GM12878 (cell line): ENCODE measurements around the gene ZBTB42. TPM values are rescaled to one million over a fixed set of nuclear protein-coding genes. Genes with fewer than 3 reads are reported as not detected.

Experiments
- ATAC-seq: fragments of 200-7000 bp; cut with Tn5 transposase; 3 replicates; pipeline ENCODE4 v1.9.1; 2020; ENCODE audit warnings: mild to moderate bottlenecking, moderate library complexity
- BruUV-seq: library from RNA; stranded (reverse); fragments of 400-500 nt; replicated peaks from 2 replicates; lab custom pipeline; 2021; lab: Mats Ljungman, UMichigan
- CTCF ChIA-PET: fragments of 300-600 bp; sonication (Branson Sonifier 250); formaldehyde crosslinking; extraction: SDS; loops from one replicate; lab custom pipeline; 2021; ENCODE audit warnings: inconsistent platforms; lab: Yijun Ruan, JAX
- POLR2A ChIA-PET: fragments of 350-600 bp; formaldehyde crosslinking; extraction: SDS; loops from one replicate; lab custom pipeline; 2021; ENCODE audit warnings: inconsistent platforms; lab: Charles Lee
- RAD21 ChIA-PET: fragments of 300-600 bp; sonication (Branson Sonifier 250); formaldehyde crosslinking; loops from one replicate; lab custom pipeline; 2023; ENCODE audit warnings: antibody characterized with exemption; ENCODE audit not compliant: unreplicated experiment; lab: Charles Lee
- SMC1A ChIA-PET: fragments of 300-600 bp; sonication (Branson Sonifier 250); formaldehyde crosslinking; loops from one replicate; lab custom pipeline; 2023; ENCODE audit not compliant: unreplicated experiment, uncharacterized antibody; lab: Charles Lee
- DNase-seq: peaks from one replicate; pipeline ENCODE4 v3.0.0-alpha.2; 2011; ENCODE audit warnings: low read depth, low spot score
- FAIRE-seq: peaks from 3 replicates; lab custom pipeline; 2011; peaks lifted over from hg19 to GRCh38; lab: Jason Lieb, UNC
- H2AFZ ChIP-seq: 2 replicates; pipeline ENCODE4 v1.6.0; 2011; ENCODE audit warnings: low read depth, low read length, control low read depth; ENCODE audit not compliant: control insufficient read depth
- H3K27ac ChIP-seq: 2 replicates; pipeline ENCODE4 v1.5.1; 2011; ENCODE audit warnings: control low read depth; ENCODE audit not compliant: control insufficient read depth, insufficient read depth
- H3K27me3 ChIP-seq, 2 experiments: replicated peaks in 1 of 2; 2 replicates each; pipeline versions ENCODE4 v1.6.0 to v1.6.1; 2011; ENCODE audit warnings: low read length in 1 of 2; ENCODE audit not compliant: control insufficient read depth in 2 of 2, insufficient read depth in 2 of 2
- H3K36me3 ChIP-seq, 2 experiments: 2 replicates each; pipeline ENCODE4 v1.5.1; 2011; ENCODE audit warnings: low read length in 1 of 2; ENCODE audit not compliant: control insufficient read depth in 2 of 2, insufficient read depth in 2 of 2
- H3K4me1 ChIP-seq: 2 replicates; pipeline ENCODE4 v1.6.1; 2011; ENCODE audit warnings: mild to moderate bottlenecking, low read length, moderate library complexity, mixed read lengths; ENCODE audit not compliant: control insufficient read depth, insufficient read depth
- H3K4me2 ChIP-seq: 2 replicates; pipeline ENCODE4 v1.6.0; 2011; ENCODE audit warnings: control low read depth; ENCODE audit not compliant: control insufficient read depth, insufficient read depth
- H3K4me3 ChIP-seq: fragments of 200-600 bp; sonication (generic); 2 replicates; pipeline ENCODE4 v1.5.1; 2016
- H3K79me2 ChIP-seq: 2 replicates; pipeline ENCODE4 v1.6.0; 2011; ENCODE audit warnings: low read length; ENCODE audit not compliant: control insufficient read depth, insufficient read depth
- H3K9ac ChIP-seq: 2 replicates; pipeline ENCODE4 v1.8.0; 2011; ENCODE audit warnings: low read length, control low read depth, mixed read lengths; ENCODE audit not compliant: control insufficient read depth, insufficient read depth
- H3K9me3 ChIP-seq: replicated peaks from 3 replicates; pipeline ENCODE4 v1.5.1; 2011; ENCODE audit warnings: mild to moderate bottlenecking, low read length; ENCODE audit not compliant: control insufficient read depth, insufficient read depth
- H4K20me1 ChIP-seq: 2 replicates; pipeline ENCODE4 v1.6.0; 2011; ENCODE audit not compliant: control insufficient read depth, insufficient read depth
- CEBPB ChIP-seq, 2 experiments: fragments of 150-350 bp in 1 of 2; IDR thresholded peaks; 2 replicates each; pipeline ENCODE4 v1.6.1; 2012 to 2014; ENCODE audit warnings: low read depth in 2 of 2, low read length in 2 of 2, borderline replicate concordance in 1 of 2, inconsistent platforms in 1 of 2
- WGBS: methylation state at CpG from one replicate; pipeline ENCODE4 v1.1.6; 2016; ENCODE audit warnings: low lambda C conversion rate; ENCODE audit not compliant: insufficient replicate concordance, insufficient coverage; ENCODE audit errors: missing lambda C conversion rate; 5-methylcytosine and 5-hydroxymethylcytosine counted together
- in situ Hi-C: fragments of 300-500 bp; cut with MboI; formaldehyde crosslinking; loops from 9 replicates; pipeline ENCODE4 v1.14.3; 2018; ENCODE audit warnings: mixed read lengths
- intact Hi-C: fragments of 100-400 bp; cut with micrococcal nuclease; formaldehyde crosslinking; loops from one replicate; pipeline ENCODE4 v1.14.2; 2022; ENCODE audit not compliant: unreplicated experiment
- polyA plus RNA-seq, 11 experiments: library from polyadenylated mRNA; depleted of rRNA in 4 of 11; unstranded in 6 of 11; stranded (reverse) in 5 of 11; fragments of >200 nt; fragmentation: Nextera tagmentation in 4 of 11; fragmentation: Illumina TruSeq in 1 of 11; extraction: Ambion mirVana in 4 of 11; extraction: Trizol in 1 of 11; gene quantifications; 1 replicate in 1 of 11; 2 replicates in 10 of 11; pipeline versions ENCODE4 v1.2.1 to v1.2.3, GENCODE V29; 2011 to 2016; ENCODE audit warnings: inconsistent platforms in 2 of 11, missing spikeins in 2 of 11, low read depth in 1 of 11
- total RNA-seq, 4 experiments: library from RNA; depleted of rRNA in 3 of 4; stranded (reverse); fragments of >200 nt in 3 of 4; fragmentation: Illumina TruSeq in 1 of 4; extraction: Trizol in 1 of 4; gene quantifications; 2 replicates each; pipeline versions ENCODE4 v1.2.1 to v1.2.3, GENCODE V29; 2013 to 2021
- TF ChIP-seq, protein P1 (sequence below): fragments of 450-650 bp; formaldehyde crosslinking; IDR thresholded peaks from 2 replicates; pipeline ENCODE4 v1.4.0; 2020; ENCODE audit warnings: mild to moderate bottlenecking, moderate library complexity
- TF ChIP-seq, protein P2 (sequence below): IDR thresholded peaks from 2 replicates; pipeline ENCODE4 v1.6.1; 2012; ENCODE audit warnings: low read depth, low read length, improper control_type of control experiment

The ZBTB42 gene
- total and polyA plus RNA-seq, 10 of the 15 experiments (the other 5 are each of a cell fraction or from before 2014, with no cell fraction given), result 0.05 to 1.2 (median 0.37) TPM; not detected in 2

DNA sequence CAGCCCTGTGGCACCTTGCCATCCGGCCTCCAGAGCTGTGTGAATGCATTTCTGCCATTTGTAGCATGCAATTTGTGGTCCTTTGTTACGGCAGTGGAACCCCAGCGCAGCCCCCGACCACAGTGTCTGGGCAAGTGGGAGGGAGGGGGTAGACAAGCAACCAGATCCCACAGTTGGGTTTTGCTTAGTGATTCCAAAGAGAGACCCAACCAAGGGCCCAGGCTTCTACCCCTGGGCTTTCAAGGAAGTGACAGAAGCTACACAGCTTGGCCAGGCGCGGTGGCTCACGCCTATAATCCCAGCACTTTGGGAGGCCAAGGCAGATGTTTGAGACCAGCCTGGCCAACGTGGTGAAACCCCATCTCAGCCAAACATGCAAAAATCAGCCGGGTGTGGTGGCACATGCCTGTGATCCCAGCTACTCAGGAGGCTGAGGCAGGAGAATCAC, 17.8 kb downstream of the ZBTB42 start:
- no peak for ATAC-seq
- Histone ChIP-seq H3K79me2 (peaks cover 8% of the 10 kb centered on the region), H2AFZ (no peak overlapping the region), H3K36me3 (no peaks in the 10 kb centered on the region), H3K27me3 (no peaks in the 10 kb centered on the region), H3K4me1 (no peaks in the 10 kb centered on the region), H3K9ac (no peak overlapping the region), H3K4me3 (no peak overlapping the region), H3K27ac (no peak overlapping the region)
- ChIA-PET POLR2A (no interaction called here), RAD21 (no interaction called here), CTCF (no interaction called here)
- no TSS peak for BruUV-seq
- DNase-seq, result no peak
- no peak for FAIRE-seq
- TF ChIP-seq, protein P1, sequence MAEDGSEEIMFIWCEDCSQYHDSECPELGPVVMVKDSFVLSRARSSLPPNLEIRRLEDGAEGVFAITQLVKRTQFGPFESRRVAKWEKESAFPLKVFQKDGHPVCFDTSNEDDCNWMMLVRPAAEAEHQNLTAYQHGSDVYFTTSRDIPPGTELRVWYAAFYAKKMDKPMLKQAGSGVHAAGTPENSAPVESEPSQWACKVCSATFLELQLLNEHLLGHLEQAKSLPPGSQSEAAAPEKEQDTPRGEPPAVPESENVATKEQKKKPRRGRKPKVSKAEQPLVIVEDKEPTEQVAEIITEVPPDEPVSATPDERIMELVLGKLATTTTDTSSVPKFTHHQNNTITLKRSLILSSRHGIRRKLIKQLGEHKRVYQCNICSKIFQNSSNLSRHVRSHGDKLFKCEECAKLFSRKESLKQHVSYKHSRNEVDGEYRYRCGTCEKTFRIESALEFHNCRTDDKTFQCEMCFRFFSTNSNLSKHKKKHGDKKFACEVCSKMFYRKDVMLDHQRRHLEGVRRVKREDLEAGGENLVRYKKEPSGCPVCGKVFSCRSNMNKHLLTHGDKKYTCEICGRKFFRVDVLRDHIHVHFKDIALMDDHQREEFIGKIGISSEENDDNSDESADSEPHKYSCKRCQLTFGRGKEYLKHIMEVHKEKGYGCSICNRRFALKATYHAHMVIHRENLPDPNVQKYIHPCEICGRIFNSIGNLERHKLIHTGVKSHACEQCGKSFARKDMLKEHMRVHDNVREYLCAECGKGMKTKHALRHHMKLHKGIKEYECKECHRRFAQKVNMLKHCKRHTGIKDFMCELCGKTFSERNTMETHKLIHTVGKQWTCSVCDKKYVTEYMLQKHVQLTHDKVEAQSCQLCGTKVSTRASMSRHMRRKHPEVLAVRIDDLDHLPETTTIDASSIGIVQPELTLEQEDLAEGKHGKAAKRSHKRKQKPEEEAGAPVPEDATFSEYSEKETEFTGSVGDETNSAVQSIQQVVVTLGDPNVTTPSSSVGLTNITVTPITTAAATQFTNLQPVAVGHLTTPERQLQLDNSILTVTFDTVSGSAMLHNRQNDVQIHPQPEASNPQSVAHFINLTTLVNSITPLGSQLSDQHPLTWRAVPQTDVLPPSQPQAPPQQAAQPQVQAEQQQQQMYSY (CRISPR knock-in tag), result no peak
- TF ChIP-seq CEBPB (IDR thresholded peaks at IDR 0.05; ENCODE audit: borderline replicate concordance in 1 of 2, low read depth in 2 of 2, low read length in 2 of 2), result no peak
- TF ChIP-seq, protein P2, sequence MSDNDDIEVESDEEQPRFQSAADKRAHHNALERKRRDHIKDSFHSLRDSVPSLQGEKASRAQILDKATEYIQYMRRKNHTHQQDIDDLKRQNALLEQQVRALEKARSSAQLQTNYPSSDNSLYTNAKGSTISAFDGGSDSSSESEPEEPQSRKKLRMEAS, result no peak
- TF ChIP-seq, all 136 proteins: peak for 0
- SMC1A ChIA-PET, result no interaction called here
- in situ Hi-C loops, result no loop called here
- Histone ChIP-seq H3K9me3 (no peaks in the 10 kb centered on the region), H3K4me2 (no peak overlapping the region), H4K20me1 (no peaks in the 10 kb centered on the region)
- 79% methylated on average over 9 of the region's 9 CpGs for WGBS
- intact Hi-C loops, result no loop called here
